ENCODE data around the gene RNF13.

RNF13 gene

GRCh38 chr3:150006794-150007193 is 193.8 kb downstream of the RNF13 start:
- no peak for DNase-seq

Measured in midbrain (tissue), 1 donor.